C4-2B (cell line): Measurements from ENCODE around the gene CYP1B1.

Experiments used
- CTCF ChIP-seq: fragments of 450-650 bp; conservative IDR thresholded peaks from 2 replicates; pipeline ENCODE4 v1.5.1; 2017; ENCODE audit warnings: mild to moderate bottlenecking
- ZFX ChIP-seq: fragments of 450-650 bp; IDR thresholded peaks from 2 replicates; pipeline ENCODE4 v1.6.1; 2017

- TF ChIP-seq CTCF (no peak), ZFX (no peak)
These were observed 10.3 kb downstream of the CYP1B1 start for GRCh38 chr2:38065502-38066135.
